NCI-H526 treated with DMSO at 0.1 percent for 48 hours (cell line): Measurements from ENCODE around the gene LRP1B.
"Not testable (repeated sequence)": the region's sequence is repeated elsewhere in the genome, so short reads cannot be mapped to it uniquely, and the experiment has no call there.

ENCODE experiments used
- DNase-seq: peaks from one replicate; lab custom pipeline; 2025; lab: John Stamatoyannopoulos, UW

LRP1B gene

DNA sequence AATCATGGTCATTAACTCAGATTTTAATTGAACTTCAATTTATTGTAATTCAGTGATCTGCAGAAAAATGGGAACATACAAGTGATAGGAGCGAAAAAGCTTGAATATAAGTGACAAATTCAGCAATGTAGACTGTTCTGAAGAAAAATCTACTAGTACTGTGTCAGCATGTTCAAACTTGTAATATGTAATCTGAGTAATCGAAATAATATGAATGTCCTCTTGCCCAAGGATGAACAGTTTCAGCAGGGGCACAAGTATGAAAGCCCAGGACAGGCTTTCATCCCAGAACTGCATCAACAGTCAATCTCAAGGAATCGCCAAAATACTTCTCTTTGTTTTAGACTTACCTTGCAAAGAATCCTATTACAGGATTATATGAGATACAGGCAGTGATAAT is 1110.5 kb downstream of the LRP1B start:
- DNase-seq, result no peak

DNA sequence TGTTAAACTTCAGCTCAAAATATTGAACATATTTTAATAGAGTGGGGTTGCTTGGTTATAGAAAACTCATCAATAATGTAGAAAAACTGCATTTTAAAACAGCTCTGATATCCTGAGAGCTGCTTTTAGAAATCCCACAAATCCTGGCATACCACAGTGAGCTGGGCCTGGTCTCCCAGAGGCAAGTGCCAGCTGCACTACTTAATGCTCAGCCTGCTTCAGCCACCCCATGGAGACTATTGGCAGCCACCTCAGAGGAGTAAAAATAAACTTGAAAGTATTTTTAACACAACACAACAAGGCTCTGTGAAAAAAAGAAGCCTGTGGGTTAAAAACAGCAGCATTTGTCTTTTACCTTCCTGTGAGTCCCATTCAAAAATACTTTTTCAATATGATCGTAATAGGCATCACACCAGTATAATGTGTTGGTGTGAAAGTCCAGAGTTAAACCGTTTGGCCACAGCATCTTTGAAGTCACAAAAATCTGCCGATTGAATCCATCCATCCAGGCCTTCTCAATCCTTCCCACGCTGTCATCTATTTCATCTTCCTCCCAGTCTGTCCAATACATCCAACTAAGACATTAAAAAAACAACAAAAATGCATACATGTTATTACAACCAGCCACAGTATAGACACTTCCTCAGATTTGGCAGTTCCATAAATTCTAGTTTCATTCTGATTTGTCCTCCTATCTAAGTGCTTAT is 1115.3 kb downstream of the LRP1B start:
- DNase-seq, result no peak

DNA sequence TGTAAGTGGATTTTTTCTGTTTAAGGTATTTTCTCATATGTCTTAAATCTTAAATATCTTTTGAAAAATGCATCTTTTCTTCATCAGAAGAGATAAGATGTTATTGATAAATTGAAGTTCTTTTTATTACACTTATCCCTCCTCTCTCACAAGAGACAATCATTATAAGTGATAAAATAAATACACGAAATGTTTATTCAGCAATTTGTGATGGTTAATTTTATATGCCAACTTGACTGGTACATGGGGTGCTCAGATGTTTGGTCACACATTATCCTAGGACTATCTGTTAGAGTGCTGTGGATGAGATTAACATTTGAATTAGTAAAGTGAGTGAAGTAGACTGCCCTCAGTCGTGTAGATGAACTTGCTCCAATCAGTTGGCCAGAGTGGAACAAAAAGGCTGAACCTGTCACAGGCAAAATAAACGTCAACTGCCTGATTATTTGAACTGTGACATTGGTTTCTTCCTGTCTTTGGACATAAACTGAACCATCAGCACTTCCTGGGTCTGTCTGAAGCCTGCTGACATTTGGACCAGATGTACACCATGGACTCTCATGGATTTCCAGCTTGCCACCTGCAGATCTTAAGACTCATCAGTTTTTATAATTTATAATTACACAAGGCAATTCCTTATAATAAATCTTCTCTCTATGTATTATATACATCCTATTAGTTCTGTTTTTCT is 1126.7 kb downstream of the LRP1B start:
- DNase-seq, result no peak

DNA sequence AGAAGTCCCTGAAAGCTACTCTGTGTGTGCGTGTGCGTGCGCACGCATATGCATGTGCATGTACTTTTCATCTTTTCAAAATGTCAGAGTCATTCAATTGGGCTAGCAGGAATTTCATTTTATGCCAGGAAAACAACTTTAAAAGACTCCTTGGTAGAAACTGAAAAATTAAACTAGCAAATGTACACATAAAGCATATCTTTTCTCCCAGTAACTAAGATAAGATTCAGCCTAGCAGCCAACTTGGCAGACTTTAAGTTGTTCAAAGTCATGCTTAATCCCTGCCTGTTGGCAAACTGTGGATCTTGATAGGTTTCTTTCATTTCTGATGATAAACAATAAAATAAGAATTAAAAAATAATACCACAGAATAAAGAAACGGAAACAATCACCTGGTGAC is 1129.1 kb downstream of the LRP1B start:
- DNase-seq, result no peak

DNA sequence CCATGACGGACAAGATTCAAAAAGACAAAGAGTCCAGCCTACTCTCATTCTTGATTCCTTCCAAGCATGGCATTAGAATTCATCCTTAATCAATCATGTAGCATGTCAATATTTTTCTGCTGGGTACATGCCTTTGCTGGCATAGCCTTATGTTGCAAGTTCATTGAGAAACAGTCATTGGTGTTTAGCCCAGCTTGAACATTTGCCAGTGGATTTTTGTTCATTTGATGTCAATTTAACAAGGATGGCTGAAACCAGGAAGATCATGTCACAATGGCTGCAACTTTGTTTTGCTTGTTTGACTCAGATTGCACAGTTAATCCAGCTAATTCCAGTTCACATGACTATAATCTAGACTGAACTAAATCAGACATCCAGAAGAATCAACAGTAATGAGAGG is 1132.2 kb downstream of the LRP1B start:
- no peak for DNase-seq

DNA sequence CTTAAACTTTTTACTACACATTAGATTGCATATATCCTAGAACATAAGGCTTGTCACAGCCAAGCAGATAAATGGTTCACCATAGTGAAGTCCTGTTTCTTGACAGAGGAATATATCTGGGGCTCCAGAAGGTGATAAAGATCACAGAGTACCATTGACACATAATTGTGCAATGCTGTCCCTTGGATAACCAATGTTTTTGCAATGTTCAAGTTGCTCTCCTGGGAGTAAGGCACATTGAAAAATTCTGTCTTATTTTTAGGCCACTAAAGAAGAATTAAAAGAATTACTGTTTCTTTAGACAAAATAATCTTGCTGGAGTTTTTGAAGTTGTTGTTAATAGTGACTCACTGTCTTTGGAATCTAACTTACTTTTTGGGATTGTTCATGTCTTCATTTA is 1132.8 kb downstream of the LRP1B start:
- no peak for DNase-seq

DNA sequence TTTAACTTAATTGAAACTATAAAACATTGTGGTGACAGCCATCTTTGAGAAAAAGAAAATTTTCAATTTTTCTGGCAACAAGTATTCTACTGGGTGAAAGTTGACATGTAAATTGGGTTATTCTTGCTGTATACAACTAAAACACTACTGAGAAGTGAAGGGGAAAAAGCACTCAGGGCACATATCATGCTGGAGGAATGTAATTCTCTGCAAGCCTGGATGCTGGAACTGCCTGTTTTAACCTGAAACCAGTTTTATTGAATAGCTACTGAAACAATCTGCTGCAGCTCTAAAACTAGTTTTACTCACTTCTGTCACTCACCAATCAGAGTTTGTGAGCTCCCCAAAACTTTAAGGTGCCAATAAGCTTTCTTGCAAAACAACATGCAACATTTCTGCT is 1136.0 kb downstream of the LRP1B start:
- DNase-seq, result no peak

DNA sequence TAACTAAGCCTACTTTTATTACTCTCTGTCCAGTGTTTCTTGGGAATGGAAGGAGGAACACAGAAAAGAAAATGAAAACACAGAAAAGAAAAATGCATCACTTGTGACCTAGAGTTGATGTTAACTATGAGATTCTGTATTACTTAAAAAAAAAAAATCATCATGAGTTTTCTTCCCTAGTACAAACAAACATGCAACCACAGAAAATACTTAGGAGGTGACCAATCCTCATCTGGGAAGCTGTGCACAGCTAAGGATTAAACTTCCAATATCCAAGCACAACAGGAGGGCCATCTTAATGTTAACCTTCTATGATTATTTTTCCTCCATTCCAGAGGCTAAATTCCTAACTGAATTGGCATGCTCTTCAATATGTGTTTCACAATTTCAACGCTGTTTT is 1140.4 kb downstream of the LRP1B start:
- DNase-seq, result no peak

DNA sequence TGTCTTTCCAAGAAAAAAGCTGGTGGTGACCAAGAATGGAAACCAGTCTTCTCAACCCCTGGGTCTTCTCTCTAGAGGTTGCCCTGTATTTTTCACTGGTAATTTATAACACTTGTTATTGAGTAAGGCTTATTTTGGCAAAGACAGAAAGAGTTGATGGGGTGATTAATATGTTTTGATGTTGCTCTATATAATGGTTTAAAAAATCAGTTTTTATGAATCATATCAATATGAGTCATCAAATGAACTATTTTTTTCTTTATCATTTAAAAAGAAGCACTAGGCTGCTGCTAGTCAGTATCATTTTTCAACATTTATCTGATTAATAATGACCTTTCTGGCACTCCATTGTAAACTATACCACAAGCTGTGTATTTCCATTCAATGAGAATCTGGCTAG is 1142.2 kb downstream of the LRP1B start:
- DNase-seq, result no peak

DNA sequence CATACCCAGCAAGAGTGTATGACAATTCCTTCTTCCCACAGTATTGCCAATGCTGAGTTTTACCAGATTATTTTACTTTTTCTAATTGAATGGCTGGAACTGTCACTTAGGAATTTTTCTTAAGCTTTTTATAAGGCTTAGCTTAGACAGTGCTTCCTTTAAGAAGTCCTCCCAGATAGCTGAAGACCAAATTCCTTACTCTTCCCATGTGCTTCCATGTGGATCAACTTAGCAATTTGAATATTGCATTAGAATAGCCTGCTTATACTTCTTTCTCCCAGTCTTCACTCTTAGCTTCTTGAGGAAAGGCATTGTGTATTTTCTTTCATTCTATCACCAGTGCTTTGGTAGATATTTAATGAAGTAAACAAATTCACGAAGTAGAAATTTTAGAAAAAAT is 1144.4 kb downstream of the LRP1B start:
- DNase-seq, result no peak

DNA sequence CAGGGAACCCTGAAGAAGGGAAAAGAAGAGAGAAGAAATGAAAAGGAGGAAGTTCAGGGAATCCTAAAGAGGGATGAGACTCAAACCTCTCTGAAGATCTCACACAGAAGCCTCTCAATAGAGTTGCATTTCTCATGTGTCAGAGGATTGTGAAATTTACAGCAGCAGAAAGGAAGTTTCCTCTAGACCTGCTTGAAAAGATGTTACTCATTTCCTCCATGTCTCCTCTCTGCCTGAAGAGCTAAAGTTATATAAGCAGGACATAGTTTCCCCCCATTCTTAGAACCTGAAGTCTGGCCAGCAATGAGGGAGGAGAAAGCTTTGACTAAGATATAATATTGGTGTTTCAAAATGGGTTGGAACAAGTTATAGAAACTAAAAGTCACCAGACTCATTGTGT is 1155.6 kb downstream of the LRP1B start:
- DNase-seq, result no peak

DNA sequence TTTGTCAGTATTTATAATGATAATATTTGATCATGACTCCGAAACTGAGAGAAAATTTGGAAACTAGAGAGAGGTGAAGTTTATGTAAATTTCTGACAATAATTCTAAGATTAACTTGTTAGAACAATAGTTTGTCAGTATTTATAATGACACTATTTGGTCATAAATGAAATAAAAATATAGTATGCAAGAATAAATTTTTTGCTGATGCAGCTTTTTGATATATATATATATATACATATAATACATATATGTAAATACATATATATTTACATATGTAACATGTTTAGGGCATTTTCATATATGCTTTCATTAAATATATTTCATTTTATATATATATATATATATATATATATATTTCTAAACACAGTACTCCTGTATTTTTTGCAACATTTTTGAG is 1158.1 kb downstream of the LRP1B start:
- no peak for DNase-seq

DNA sequence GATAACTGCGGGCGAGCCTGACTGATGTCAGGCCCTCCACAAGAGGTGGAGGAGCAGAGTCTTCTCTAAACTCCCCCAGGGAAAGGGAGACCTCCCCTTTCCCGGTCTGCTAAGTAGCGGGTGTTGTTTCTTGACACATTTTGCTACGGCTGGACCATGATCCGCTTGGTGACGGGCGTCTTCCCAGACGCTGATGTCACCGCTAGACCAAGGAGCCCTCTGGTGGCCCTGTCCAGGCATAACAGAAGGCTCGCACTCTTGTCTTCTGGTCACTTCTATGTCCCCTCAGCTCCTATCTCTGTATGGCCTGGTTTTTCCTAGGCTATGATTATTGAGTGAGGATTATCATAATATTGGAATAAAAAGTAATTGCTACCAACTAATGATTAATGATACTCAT is 1166.5 kb downstream of the LRP1B start:
- not testable (repeated sequence) for DNase-seq

DNA sequence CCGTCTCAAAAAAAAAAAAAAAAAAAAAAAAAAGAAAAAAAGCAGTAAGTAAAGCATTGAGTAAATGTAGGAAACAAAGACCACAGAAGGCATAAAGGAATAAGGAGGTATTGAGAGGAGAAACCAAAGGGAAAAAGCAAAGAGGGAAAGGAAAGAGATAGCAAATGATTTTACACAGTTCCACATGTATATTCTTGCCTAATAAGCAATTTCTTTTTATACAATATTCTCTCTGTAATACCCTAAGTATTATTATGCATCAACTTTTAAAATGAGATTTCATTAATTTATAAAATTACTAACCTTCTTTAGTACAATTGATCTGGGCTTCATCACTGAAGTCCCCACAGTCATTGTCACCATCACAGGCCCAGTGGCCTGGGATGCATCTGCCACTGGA is 1180.9 kb downstream of the LRP1B start:
- DNase-seq, result no peak

DNA sequence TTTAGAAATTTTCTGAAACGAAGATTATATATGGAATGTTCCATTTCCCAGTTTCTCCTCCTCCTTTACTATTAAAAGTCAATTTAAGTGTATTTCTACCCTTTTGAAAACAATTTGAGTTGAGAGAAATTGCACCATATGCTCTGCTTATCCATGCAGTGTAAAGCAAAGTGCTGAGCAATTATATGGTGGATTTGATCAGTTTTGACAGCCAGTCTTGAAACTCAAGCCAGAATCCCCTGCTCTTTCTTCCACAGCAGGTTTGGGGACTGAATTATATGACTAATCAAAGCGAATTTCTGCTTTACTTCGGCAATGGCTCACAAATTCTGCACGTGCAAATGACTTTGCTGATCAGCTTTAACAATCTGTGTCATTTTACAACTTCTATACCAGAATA is 1183.6 kb downstream of the LRP1B start:
- DNase-seq, result no peak

DNA sequence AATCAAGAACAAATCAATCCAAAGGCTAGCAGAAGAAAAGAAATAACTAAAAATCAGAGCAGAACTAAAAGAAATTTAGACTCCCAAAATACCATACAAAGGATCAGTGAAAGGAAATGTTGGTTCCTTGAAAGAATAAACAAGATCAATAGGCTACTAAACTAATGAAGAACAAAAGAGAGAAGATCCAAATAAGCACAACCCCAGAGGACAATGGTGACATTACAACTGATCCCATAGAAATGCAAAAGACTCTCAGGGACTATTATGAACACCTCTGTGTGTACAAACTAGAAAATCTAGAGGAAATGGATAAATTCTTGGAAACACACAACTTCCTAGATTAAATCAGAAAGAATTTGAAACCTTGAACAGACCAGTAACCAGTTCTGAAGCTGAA is 1186.9 kb downstream of the LRP1B start:
- no peak for DNase-seq

DNA sequence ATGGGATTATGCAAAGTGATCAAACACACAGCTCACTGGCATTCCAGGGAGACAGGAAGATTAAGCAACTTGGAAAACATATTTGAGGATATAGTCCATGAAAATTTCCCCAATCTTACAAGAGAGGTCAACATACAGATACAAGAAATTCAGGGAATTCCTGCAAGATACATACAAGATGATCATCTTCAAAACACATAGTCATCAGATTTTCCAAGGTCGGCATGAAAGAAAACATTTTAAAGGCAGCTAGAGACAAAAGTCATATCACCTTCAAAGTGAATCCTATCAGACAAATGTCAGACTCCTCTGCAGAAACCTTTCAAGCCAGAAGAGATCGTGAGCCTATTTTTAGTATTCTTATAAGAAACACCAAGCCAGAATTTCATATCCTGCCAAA is 1188.5 kb downstream of the LRP1B start:
- DNase-seq, result no peak

DNA sequence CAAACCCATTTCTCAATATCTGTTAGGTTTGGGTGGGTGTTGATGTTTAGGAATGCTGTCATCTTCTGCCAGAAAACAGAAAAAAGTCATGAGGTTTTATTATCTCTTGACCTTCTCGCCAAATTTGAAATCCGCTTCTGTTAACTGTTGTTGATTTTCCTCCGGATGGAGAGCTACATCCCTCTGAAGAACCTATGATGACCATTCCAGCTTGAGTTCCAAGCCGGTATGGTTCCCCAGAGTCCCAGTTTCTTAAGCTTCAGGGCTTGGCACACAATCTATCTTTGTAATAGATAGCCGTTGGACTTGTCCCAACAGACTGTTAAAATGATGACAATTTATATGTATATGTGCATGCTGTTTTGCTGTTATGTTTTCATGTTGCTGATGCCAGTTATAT is 1201.0 kb downstream of the LRP1B start:
- no peak for DNase-seq

DNA sequence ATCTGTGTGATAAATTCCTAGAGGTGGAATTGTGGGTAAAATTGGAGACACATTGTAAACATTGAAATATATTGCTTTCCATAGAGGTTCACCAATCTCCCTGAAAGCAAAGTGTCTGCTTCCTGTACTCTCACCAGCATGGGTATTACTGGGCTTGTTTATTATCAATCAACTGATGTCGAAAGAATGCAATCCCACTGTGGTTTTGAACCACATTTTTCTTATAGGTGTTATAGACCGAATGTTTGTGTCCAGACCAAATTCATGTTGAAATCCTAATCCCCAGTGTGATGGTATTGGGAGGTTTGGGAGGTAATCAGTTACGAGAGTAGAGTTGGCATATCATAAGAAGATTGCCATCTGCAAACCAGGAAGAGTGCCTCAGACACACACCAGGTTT is 1212.4 kb downstream of the LRP1B start:
- DNase-seq, result no peak

DNA sequence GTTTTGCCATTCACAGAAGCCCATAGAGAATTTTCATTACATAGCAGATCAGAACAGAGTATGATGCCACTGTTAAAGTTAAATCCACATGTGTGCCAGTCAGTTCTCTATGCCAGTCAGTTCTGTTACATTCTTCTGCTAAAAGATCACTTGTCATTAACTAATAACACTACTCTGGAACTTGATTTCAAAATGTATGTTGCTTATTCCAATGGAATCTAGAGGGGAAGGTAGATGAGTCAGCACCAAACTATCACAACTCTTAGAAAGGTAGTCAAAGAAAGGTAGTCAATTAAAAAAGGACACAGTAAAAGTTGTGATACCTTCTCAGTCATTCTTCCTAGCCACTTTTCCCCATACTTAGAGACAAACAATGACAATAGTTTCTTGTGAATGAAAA is 1214.4 kb downstream of the LRP1B start:
- no peak for DNase-seq

DNA sequence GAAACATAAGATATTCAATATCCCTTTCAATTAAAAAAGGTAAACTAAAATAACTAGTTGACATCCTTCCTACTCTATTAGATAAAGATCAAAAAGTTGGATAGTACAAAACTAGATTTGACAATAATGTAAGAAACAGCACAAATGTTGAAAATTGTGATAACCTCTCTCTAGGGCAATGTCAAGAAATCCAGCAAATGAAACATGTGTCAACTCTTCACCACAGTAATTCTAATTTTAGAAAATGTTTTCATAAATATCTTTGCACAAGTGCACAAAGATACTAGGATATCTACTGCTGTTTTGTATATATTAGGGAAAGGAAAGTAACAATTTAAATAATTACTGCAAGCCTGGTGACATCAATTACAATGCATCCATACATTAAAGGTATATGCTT is 1220.1 kb downstream of the LRP1B start:
- DNase-seq, result no peak

DNA sequence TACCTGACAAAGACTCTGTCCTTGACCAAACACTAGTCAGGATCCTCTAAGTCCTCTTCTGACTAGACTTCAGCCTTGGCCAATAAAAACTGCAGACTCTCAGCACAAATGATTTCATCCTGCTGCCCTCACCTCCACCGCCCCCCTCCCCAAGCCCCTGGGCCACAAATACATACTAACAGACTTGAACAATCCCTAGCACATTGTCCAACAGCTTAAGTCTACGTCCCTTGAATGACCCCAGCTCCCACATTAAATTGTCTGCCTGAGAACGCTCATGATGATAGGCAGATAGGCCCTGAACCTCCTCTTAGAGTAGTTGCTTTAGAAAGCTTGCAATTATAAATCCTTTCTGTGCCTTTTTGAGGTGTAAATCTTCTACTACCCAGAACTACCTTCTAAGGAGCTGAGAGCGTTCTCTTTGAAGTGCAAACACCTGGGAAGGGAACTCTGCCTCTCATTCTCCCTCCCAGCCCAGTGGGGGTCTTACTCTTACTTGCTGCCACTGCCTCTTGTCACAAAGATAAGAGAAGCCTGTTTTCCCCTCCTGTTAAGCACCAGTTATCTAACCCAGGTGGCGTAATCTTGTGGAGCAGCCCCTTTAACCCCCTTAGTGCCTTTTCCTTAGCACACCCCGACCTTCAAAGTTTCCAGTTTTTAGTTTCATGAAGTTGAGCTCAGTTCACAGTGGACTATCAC is 1225.6 kb downstream of the LRP1B start:
- DNase-seq, result no peak

DNA sequence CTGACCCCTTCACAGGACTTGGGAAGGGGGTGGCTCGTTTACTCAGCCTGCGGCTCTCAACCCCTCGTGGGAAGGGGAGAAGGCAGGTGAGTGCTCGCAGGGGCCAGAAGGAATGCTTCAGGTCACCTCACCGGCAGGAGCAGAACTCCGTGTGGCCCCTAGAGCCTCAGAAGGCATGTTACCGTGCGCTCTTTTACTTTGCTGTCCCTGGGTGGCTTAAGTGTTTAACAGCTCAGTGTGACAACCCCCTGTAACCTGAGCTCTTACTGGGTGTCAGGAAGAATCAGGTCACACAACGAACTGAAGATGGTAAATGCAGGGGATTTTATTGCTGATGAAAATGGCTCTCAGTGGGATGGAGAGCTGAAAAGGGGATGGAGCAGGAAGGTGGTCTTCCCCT is 1235.4 kb downstream of the LRP1B start:
- no peak for DNase-seq

DNA sequence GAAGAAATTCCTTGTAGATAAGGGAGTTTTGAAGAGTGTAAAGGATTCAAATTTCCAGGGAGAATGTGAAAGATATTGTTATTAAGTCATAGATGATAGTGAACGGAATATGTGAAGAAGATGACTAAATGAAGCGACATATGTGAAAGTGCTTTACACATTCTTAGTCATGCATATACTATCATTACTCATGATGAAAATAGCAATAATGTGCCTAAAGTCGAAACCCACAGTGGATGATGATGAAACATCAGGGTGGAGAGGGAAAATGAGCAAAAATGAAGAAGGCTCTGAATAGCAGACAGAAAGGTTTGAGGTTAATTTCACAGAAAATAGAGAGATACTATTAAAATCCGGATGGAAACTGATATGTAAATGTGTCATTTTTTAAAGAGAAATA is 1237.1 kb downstream of the LRP1B start:
- DNase-seq, result no peak
